ENCODE results near the gene NDUFB10. TPM values are rescaled to one million over a fixed set of nuclear protein-coding genes. Genes with fewer than 3 reads are reported as not detected.

NDUFB10 gene
- total and polyA plus RNA-seq, 2 donors from 2014 or later: 123 to 432 TPM

DNA sequence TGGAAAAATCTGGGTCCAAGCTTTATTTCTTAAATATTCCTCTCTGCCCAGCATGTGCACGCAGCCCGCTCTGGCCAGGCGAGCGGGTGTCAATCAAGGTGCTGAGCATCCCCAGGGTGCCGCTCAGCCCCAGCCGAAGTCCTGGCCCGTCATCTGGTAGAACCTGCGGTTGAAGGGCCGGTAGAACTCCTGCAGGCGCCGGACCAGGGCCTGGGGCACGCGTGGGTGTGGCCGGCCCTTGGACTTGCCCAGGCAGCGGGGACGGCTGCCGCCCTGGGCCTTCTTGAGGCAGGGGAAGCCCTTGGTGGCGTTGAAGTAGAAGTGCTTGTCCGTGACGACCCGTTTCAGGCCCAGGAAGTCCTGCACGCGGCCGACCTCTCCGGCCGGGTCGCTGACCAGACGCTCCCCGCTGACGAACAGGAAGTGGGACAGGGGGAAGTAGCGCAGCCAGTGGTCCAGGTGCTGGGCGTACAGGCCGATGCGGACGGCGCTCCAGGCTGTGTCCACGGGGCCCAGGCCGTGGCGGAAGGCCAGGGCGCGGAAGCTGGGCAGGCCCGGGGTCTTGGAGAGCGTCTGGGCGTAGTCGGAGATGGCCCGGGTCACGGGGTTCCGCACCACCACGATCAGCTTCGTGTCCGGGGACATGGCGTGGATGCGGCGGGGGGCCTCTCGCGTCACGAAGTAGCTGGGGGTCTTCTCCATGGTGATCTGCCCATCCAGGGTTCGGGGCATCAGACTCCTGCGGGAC is 47.7 kb upstream of the NDUFB10 start:
- FAIRE-seq: no peak
- TF ChIP-seq, protein P1, sequence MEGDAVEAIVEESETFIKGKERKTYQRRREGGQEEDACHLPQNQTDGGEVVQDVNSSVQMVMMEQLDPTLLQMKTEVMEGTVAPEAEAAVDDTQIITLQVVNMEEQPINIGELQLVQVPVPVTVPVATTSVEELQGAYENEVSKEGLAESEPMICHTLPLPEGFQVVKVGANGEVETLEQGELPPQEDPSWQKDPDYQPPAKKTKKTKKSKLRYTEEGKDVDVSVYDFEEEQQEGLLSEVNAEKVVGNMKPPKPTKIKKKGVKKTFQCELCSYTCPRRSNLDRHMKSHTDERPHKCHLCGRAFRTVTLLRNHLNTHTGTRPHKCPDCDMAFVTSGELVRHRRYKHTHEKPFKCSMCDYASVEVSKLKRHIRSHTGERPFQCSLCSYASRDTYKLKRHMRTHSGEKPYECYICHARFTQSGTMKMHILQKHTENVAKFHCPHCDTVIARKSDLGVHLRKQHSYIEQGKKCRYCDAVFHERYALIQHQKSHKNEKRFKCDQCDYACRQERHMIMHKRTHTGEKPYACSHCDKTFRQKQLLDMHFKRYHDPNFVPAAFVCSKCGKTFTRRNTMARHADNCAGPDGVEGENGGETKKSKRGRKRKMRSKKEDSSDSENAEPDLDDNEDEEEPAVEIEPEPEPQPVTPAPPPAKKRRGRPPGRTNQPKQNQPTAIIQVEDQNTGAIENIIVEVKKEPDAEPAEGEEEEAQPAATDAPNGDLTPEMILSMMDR (IDR thresholded peaks at IDR 0.05; ENCODE audit: borderline replicate concordance, extremely low read depth, insufficient read depth): no peak
- no peak for DNase-seq

DNA sequence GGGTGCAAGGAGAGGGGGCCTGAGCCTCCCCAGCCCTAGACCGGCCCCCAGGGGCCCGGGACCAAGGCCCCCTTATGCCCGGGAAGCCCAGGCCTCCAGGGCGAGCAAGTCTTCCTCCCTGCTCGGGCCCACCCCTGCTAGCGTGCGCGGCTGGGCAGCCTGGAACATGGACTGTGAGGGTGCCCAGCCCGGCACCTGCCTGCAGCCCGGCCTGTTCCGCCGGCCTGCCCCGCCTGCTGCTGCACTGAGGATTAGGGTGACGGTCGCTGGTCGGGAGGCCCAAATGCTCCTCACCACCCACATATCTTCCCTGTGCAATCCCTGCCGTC is 47.2 kb upstream of the NDUFB10 start:
- Histone ChIP-seq H3K4me1 (ENCODE audit: control insufficient read depth in 2 of 3, insufficient read depth in 2 of 3, low read depth in 1 of 3, low read length in 3 of 3) (no peaks in the 10 kb centered on the region), H3K4me3 (ENCODE audit: low read length in 3 of 3) (no peak overlapping the region), H3K9me3 (ENCODE audit: control insufficient read depth in 2 of 3, insufficient read depth in 1 of 3, low read length in 3 of 3) (no peaks in the 10 kb centered on the region), H3K36me3 (ENCODE audit: control insufficient read depth in 2 of 3, insufficient read depth in 3 of 3, low read length in 3 of 3) (no peaks in the 10 kb centered on the region), H3K27ac (ENCODE audit: low read depth in 2 of 2, low read length in 2 of 2) (no peak overlapping the region), H3K9ac (ENCODE audit: low read length in 3 of 3) (no peak overlapping the region), H3K27me3 (ENCODE audit: control insufficient read depth, insufficient read depth, low read length) (peaks cover 4% of the 10 kb centered on the region)
- intact Hi-C loops (cut with DNase I): no loop called here
- no peak for FAIRE-seq
- TF ChIP-seq, protein P1 (IDR thresholded peaks at IDR 0.05; ENCODE audit: borderline replicate concordance, extremely low read depth, insufficient read depth): no peak
- no peak for DNase-seq

More for the DNA sequence above, 47.7 kb upstream of the NDUFB10 start:
- Histone ChIP-seq H3K9ac (ENCODE audit: low read length in 3 of 3) (no peak overlapping the region), H3K27ac (ENCODE audit: low read depth in 2 of 2, low read length in 2 of 2) (no peak overlapping the region), H3K4me3 (ENCODE audit: low read length in 3 of 3) (no peak overlapping the region), H3K9me3 (ENCODE audit: control insufficient read depth in 2 of 3, insufficient read depth in 1 of 3, low read length in 3 of 3) (no peaks in the 10 kb centered on the region), H3K27me3 (ENCODE audit: control insufficient read depth, insufficient read depth, low read length) (peaks cover under 1% of the 10 kb centered on the region), H3K4me1 (ENCODE audit: control insufficient read depth in 2 of 3, insufficient read depth in 2 of 3, low read depth in 1 of 3, low read length in 3 of 3) (no peaks in the 10 kb centered on the region), H3K36me3 (ENCODE audit: control insufficient read depth in 2 of 3, insufficient read depth in 3 of 3, low read length in 3 of 3) (no peaks in the 10 kb centered on the region)
- intact Hi-C loops (cut with DNase I): no loop called here

DNA sequence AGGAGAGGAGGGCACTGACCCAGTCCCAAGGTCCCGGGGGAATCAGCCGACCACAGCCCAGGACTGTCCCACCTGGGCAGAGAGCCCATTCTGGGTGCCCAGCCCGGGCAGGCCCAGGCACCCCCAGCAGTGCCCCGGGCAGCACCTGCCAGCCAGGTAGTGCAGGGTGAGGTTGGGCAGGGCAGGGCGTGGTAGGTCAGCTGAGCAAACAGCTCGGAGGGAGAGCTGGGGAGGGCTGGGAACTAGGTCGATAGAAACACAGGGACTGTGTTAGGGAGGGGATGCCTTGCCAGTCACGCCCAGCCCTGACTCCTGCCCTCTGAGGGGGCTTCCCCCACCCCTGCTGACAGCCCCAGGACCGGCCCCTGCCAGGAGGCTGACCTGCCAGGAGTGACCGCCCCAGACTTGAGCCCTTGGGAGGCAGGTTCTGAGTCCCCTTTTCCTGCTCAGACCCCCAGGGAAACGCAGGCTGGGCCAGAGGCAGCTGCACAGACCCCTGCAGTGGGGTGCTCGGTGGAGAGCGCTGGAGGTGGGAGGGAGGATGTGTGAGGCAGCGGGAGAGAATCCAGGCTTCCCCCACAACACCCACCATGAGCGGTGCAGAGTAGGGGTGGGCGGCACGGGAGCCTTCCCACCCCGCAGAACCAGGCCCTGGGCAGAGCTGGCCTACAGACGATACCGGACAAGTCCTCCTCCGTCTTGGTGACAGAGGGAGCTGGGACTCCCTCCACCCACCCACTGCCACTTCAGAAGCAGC is 45.8 kb upstream of the NDUFB10 start:
- Histone ChIP-seq H3K27me3 (ENCODE audit: control insufficient read depth, insufficient read depth, low read length) (peaks cover 4% of the 10 kb centered on the region), H3K36me3 (ENCODE audit: control insufficient read depth in 2 of 3, insufficient read depth in 3 of 3, low read length in 3 of 3) (no peaks in the 10 kb centered on the region), H3K9me3 (ENCODE audit: control insufficient read depth in 2 of 3, insufficient read depth in 1 of 3, low read length in 3 of 3) (no peaks in the 10 kb centered on the region), H3K4me1 (ENCODE audit: control insufficient read depth in 2 of 3, insufficient read depth in 2 of 3, low read depth in 1 of 3, low read length in 3 of 3) (no peaks in the 10 kb centered on the region), H3K4me3 (ENCODE audit: low read length in 3 of 3) (no peak overlapping the region), H3K9ac (ENCODE audit: low read length in 3 of 3) (no peak overlapping the region), H3K27ac (ENCODE audit: low read depth in 2 of 2, low read length in 2 of 2) (no peak overlapping the region)
- intact Hi-C loops (cut with DNase I): no loop called here
- no peak for FAIRE-seq
- peak in 2 of 5 donors; percentile 46 to 86 for DNase-seq
- TF ChIP-seq, protein P1 (IDR thresholded peaks at IDR 0.05; ENCODE audit: borderline replicate concordance, extremely low read depth, insufficient read depth): no peak
